Skeletal muscle tissue (tissue), 4 donors: ENCODE data around the gene ZNRF1. TPM values are rescaled to one million over a fixed set of nuclear protein-coding genes. Genes with fewer than 3 reads are reported as not detected.

Experiments
- H3K27ac ChIP-seq: one replicate; pipeline ENCODE4 v1.7.0; 2013; ENCODE audit warnings: mild to moderate bottlenecking, low read depth, low read length, inconsistent platforms
- H3K27me3 ChIP-seq, 3 donors: one replicate each; pipeline ENCODE4 v1.7.0; 2013; ENCODE audit warnings: low read length in 3 of 3; ENCODE audit not compliant: control insufficient read depth in 3 of 3, insufficient read depth in 3 of 3
- H3K36me3 ChIP-seq, 3 donors: one replicate each; pipeline ENCODE4 v1.7.0; 2013; ENCODE audit warnings: low read length in 3 of 3; ENCODE audit not compliant: control insufficient read depth in 3 of 3, insufficient read depth in 3 of 3
- H3K4me1 ChIP-seq, 3 donors: one replicate each; pipeline ENCODE4 v1.7.0; 2013; ENCODE audit warnings: low read length in 3 of 3, mild to moderate bottlenecking in 3 of 3; ENCODE audit not compliant: control insufficient read depth in 3 of 3, insufficient read depth in 3 of 3
- H3K4me3 ChIP-seq, 3 donors: one replicate each; pipeline ENCODE4 v1.7.0; 2013; ENCODE audit warnings: low read length in 3 of 3
- H3K9ac ChIP-seq, 3 donors: one replicate each; pipeline ENCODE4 v1.7.0; 2013; ENCODE audit warnings: low read length in 3 of 3, mild to moderate bottlenecking in 3 of 3, moderate library complexity in 2 of 3, low read depth in 1 of 3
- H3K9me3 ChIP-seq, 3 donors: one replicate each; pipeline ENCODE4 v1.7.0; 2013; ENCODE audit warnings: low read length in 3 of 3; ENCODE audit not compliant: control insufficient read depth in 3 of 3
- total RNA-seq: library from RNA; depleted of rRNA; stranded (reverse); fragments of >200 nt; gene quantifications from one replicate; pipeline ENCODE4 v1.2.3, GENCODE V29; 2014
- donor health status: Osteomylitis.

The ZNRF1 gene
- total RNA-seq, 1 donor from 2014 or later, result 7.8 TPM

- H3K27ac ChIP-seq, result peak overlapping the region; percentile 54
- no peaks in the 10 kb centered on the region for H3K36me3 ChIP-seq
- H3K9me3 ChIP-seq, result no peaks in the 10 kb centered on the region
- H3K4me3 ChIP-seq, result no peak overlapping the region
- peak overlapping the region in 1 of 3 donors; percentile 51 for H3K9ac ChIP-seq
- peaks cover 37 to 54% (median 40%) of the 10 kb centered on the region in 3 donors for H3K4me1 ChIP-seq
- H3K27me3 ChIP-seq, result no peaks in the 10 kb centered on the region
Measured at GRCh38 chr16:75048530-75048929, 49.7 kb downstream of the ZNRF1 start.

DNA sequence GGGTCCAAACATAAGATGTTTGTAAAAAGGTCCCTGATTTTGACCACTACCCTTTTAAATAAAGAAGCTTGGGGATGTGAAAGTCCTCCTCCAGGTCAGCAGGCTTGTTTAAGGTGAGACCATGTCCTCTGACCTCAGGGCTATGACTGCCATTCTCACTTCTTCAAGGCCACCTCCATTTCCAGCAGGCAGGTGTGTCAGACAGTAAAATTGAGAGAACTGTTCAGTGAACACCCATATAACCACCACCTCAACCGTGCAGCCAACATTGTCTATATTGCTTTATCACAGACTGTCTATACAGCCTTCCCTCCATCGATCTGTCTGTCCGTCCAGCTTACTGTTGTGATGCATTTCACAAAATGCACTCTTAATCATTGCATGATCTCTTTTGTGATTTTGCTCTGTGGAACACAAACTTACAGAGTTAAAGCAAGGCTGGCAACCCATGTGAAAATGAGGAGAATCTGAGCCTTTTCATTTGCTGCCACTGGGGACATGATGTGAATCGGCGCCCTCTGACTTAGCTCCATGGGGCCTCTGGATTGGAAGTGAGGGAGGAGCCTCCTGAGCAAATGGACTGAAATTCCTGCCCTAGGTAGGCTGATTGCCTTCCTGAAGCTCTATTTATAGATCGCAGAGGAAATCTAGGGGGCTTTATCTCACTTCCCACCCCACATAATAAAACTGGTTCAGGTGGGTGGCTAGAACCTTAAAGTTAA lies 53.8 kb downstream of the ZNRF1 start:
- Histone ChIP-seq H3K9me3 (no peaks in the 10 kb centered on the region), H3K27ac (no peak overlapping the region), H3K4me3 (no peak overlapping the region), H3K4me1 (peaks cover 29 to 44% (median 40%) of the 10 kb centered on the region in 3 donors), H3K36me3 (no peaks in the 10 kb centered on the region), H3K27me3 (no peaks in the 10 kb centered on the region), H3K9ac (no peak overlapping the region)

DNA sequence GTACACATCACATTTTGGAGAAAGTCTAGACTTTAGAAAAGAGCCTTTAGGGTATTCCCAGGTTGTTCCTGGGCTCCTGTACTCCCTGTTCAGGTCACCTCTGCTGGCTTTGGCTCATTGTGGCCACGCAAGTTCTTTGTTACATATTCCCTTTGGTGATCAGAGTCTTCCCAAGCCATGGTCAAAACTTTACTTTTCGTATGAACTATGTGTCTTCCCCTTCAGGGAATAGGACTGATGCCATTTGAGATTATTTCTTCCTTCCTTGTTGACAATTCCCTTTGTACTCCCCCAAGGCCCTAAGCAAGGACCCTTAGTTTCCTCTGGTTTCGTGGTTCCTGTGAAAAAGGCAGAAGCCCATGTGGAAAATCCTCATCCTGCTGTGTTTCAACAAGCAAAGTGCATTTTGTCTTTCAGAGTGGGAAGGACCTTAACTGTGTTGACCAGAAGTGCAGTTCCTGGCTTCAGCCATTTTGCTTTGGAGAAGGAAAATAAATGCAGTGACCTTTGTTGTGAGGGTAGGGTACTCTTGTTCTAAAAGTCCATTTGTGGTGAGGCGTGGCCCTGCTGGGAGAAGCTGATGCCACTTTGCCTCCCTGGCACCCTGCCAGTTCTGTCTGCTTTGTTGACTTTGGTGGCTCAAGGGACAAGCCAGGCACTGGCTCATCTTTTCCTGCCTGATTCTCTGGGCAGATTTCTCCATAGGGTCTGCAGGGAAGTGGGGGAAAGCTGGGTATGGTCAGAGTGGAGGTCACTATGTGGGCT lies 55.1 kb downstream of the ZNRF1 start:
- Histone ChIP-seq H3K4me1 (peaks cover 26 to 34% (median 30%) of the 10 kb centered on the region in 3 donors), H3K9ac (peak overlapping the region in 1 of 3 donors; percentile 3)

DNA sequence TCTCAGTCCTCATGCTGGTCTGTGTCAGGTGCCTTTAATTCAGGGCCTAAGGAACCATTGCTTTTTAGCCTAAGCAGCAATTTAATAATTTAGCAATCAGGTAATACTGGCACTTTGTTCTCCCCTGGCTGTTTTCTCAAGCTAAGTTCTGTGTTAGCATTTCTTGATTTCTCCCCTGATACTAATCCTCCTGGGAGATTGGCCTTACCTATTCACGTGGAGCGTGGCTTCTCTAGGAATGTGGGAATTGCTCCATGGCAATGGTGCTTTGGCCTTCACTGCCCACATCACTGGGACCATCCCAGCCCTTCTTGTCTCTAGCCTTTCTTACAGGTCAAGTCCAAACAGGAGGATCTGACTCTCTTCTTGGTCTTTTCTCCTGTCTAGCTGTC lies 55.7 kb downstream of the ZNRF1 start:
- Histone ChIP-seq H3K9ac (no peak overlapping the region), H3K4me1 (peaks cover 26 to 33% (median 30%) of the 10 kb centered on the region in 3 donors), H3K27ac (peak overlapping the region; percentile 54)

More for the DNA sequence above, 55.1 kb downstream of the ZNRF1 start:
- H3K9me3 ChIP-seq, result no peaks in the 10 kb centered on the region
- H3K27me3 ChIP-seq, result no peaks in the 10 kb centered on the region
- H3K36me3 ChIP-seq, result no peaks in the 10 kb centered on the region
- H3K27ac ChIP-seq, result peak overlapping the region; percentile 54
- peak overlapping the region in 1 of 3 donors; percentile 8 for H3K4me3 ChIP-seq

GRCh38 chr16:75058806-75059205 lies 60.0 kb downstream of the ZNRF1 start:
- no peak overlapping the region for H3K27ac ChIP-seq
- H3K9ac ChIP-seq, result no peak overlapping the region
- H3K27me3 ChIP-seq, result no peaks in the 10 kb centered on the region
- H3K9me3 ChIP-seq, result no peaks in the 10 kb centered on the region
- H3K36me3 ChIP-seq, result no peaks in the 10 kb centered on the region
- H3K4me3 ChIP-seq, result no peak overlapping the region
- H3K4me1 ChIP-seq, result peaks cover 44 to 48% (median 45%) of the 10 kb centered on the region in 3 donors

More for the DNA sequence above, 55.7 kb downstream of the ZNRF1 start:
- Histone ChIP-seq H3K27me3 (no peaks in the 10 kb centered on the region), H3K9me3 (no peaks in the 10 kb centered on the region), H3K4me3 (peak overlapping the region in 1 of 3 donors; percentile 8), H3K36me3 (no peaks in the 10 kb centered on the region)

- Histone ChIP-seq H3K9ac (no peak overlapping the region), H3K4me3 (no peak overlapping the region), H3K4me1 (peaks cover 39 to 42% (median 41%) of the 10 kb centered on the region in 3 donors), H3K27ac (no peak overlapping the region), H3K36me3 (no peaks in the 10 kb centered on the region), H3K9me3 (no peaks in the 10 kb centered on the region), H3K27me3 (no peaks in the 10 kb centered on the region)
Measured at GRCh38 chr16:75059411-75059810, 60.6 kb downstream of the ZNRF1 start.

DNA sequence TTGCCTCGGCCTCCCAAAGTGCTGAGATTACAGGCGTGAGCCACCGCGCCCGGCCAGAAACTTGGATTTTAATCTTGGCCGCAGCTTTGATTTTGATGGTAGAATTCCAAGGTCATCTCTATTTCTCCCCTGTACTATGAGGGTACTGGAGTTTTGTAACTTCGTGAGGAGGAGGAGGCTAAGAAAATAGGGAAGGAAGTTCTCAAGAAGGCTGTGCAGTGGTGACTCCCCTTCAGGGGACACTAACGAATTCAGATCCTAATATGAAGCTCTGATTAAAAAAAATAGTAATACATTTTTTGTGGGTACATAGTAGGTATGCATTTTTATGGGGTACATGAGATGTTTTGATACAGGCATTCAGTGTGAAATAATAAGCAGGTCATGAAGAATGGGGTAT lies 61.9 kb downstream of the ZNRF1 start:
- H3K9me3 ChIP-seq, result no peaks in the 10 kb centered on the region
- H3K36me3 ChIP-seq, result no peaks in the 10 kb centered on the region
- no peak overlapping the region for H3K27ac ChIP-seq
- no peak overlapping the region for H3K4me3 ChIP-seq
- peaks cover 40 to 46% (median 41%) of the 10 kb centered on the region in 3 donors for H3K4me1 ChIP-seq
- H3K27me3 ChIP-seq, result no peaks in the 10 kb centered on the region
- no peak overlapping the region for H3K9ac ChIP-seq

DNA sequence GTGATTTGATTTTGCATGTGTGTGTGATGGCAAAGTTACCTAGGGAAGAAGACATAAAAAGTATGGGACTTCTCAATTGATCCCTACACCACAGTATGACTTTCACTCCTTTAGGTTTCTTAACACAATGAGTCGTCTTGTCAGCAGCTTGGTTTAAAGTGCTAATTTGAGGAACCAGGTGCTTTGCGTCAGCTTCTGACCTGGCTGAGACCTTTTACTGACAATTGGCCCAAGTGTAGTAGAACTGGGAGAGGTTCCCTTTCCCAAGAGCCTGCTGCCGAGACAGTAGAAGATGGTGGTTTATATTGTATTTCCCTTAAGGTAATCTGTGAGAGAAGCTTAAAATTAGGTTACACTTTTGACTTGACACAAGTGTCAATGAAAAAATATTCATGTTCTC lies 62.8 kb downstream of the ZNRF1 start:
- Histone ChIP-seq H3K9me3 (no peaks in the 10 kb centered on the region), H3K4me3 (peak overlapping the region in 1 of 3 donors; percentile 18), H3K9ac (peak overlapping the region in 1 of 3 donors; percentile 14), H3K27me3 (no peaks in the 10 kb centered on the region), H3K4me1 (peaks cover 40 to 48% (median 42%) of the 10 kb centered on the region in 3 donors), H3K27ac (peak overlapping the region; percentile 56), H3K36me3 (no peaks in the 10 kb centered on the region)

GRCh38 chr16:75062135-75062975 lies 63.5 kb downstream of the ZNRF1 start:
- Histone ChIP-seq H3K4me3 (peak overlapping the region in 2 of 3 donors; percentile 22 to 49), H3K27me3 (no peaks in the 10 kb centered on the region), H3K27ac (peak overlapping the region; percentile 56), H3K4me1 (peaks cover 37 to 47% (median 44%) of the 10 kb centered on the region in 3 donors), H3K9ac (peak overlapping the region in 2 of 3 donors; percentile 34 to 57), H3K9me3 (no peaks in the 10 kb centered on the region), H3K36me3 (no peaks in the 10 kb centered on the region)
